Gastroesophageal sphincter (tissue), 4 donors: Measurements from ENCODE around the gene TLL1. TPM values are rescaled to one million over a fixed set of nuclear protein-coding genes. Genes with fewer than 3 reads are reported as not detected.

Experiments
- ATAC-seq: fragments of 150-250 bp; one replicate; pipeline ENCODE4 v1.9.1; 2016; ENCODE audit warnings: mild to moderate bottlenecking, moderate library complexity
- H3K27ac ChIP-seq, 4 donors: fragments of 200-600 bp; sonication (generic) in 3 of 4; 1 replicate in 3 of 4; 2 replicates in 1 of 4; pipeline ENCODE4 v1.5.1; 2016 to 2019
- H3K27me3 ChIP-seq: fragments of 200-600 bp; sonication (generic); one replicate; pipeline ENCODE4 v1.5.1; 2019
- H3K36me3 ChIP-seq, 2 donors: fragments of 200-600 bp; sonication (generic); one replicate each; pipeline ENCODE4 v1.5.1; 2019; ENCODE audit warnings: control low read depth in 1 of 2
- H3K4me1 ChIP-seq, 3 donors: fragments of 200-600 bp; sonication (generic); 1 replicate in 2 of 3; 2 replicates in 1 of 3; pipeline ENCODE4 v1.5.1; 2016 to 2019; ENCODE audit warnings: control low read depth in 2 of 3
- H3K4me3 ChIP-seq, 2 donors: fragments of 200-600 bp; sonication (generic); one replicate each; pipeline ENCODE4 v1.5.1; 2019; ENCODE audit warnings: mild to moderate bottlenecking in 1 of 2, moderate library complexity in 1 of 2
- H3K9me3 ChIP-seq, 3 donors: fragments of 200-600 bp; sonication (generic); one replicate each; pipeline ENCODE4 v1.5.1; 2017 to 2019; ENCODE audit warnings: control low read depth in 2 of 3
- CTCF ChIP-seq, 4 experiments: fragments of 200-600 bp in 2 of 4; fragments of 450-650 bp in 2 of 4; sonication (generic) in 1 of 4; IDR thresholded peaks; one replicate each; pipeline ENCODE4 v1.5.1; 2017 to 2019; ENCODE audit warnings: antibody characterized with exemption in 4 of 4, mild to moderate bottlenecking in 2 of 4, moderate library complexity in 2 of 4
- EP300 ChIP-seq: sonication (generic); formaldehyde crosslinking; IDR thresholded peaks from one replicate; pipeline ENCODE4 v1.6.1; 2017; ENCODE audit warnings: antibody characterized with exemption, mild to moderate bottlenecking
- POLR2A ChIP-seq, 2 donors: fragments of 450-650 bp; IDR thresholded peaks; one replicate each; pipeline ENCODE4 v1.6.1; 2017; ENCODE audit warnings: antibody characterized with exemption in 2 of 2, mild to moderate bottlenecking in 2 of 2, moderate library complexity in 1 of 2
- POLR2AphosphoS5 ChIP-seq: sonication (generic); formaldehyde crosslinking; IDR thresholded peaks from one replicate; pipeline ENCODE4 v1.6.1; 2017; ENCODE audit warnings: antibody characterized with exemption
- WGBS, 2 donors: methylation state at CpG; one replicate each; pipeline ENCODE4 v1.1.5; 2018; ENCODE audit warnings: low coverage in 1 of 2; 5-methylcytosine and 5-hydroxymethylcytosine counted together
- total RNA-seq, 4 donors: library from RNA; depleted of rRNA; stranded (reverse); fragments of >200 nt; gene quantifications; one replicate each; pipeline ENCODE4 v1.1.0, GENCODE V29; 2016

Gene TLL1
- total RNA-seq, 4 donors from 2014 or later = 7.0 to 9.3 (median 8.6) TPM

- no peak overlapping the region for H3K4me3 ChIP-seq
- ATAC-seq = no peak
- H3K27me3 ChIP-seq = no peaks in the 10 kb centered on the region
- TF ChIP-seq EP300 (no peak), POLR2AphosphoS5 (no peak), POLR2A (IDR thresholded peaks at IDR 0.05) (no peak), CTCF (IDR thresholded peaks at IDR 0.05) (no peak)
- H3K27ac ChIP-seq = no peak overlapping the region
- no peaks in the 10 kb centered on the region for H3K4me1 ChIP-seq
- no peaks in the 10 kb centered on the region for H3K36me3 ChIP-seq
- no peaks in the 10 kb centered on the region for H3K9me3 ChIP-seq
Measured at GRCh38 chr4:165855191-165855590, 17.8 kb upstream of the TLL1 start.

GRCh38 chr4:165861363-165861762 is 11.7 kb upstream of the TLL1 start:
- Histone ChIP-seq H3K4me1 (no peaks in the 10 kb centered on the region), H3K27ac (no peak overlapping the region), H3K36me3 (no peaks in the 10 kb centered on the region), H3K27me3 (no peaks in the 10 kb centered on the region), H3K9me3 (no peaks in the 10 kb centered on the region), H3K4me3 (no peak overlapping the region)
- TF ChIP-seq POLR2AphosphoS5 (no peak), CTCF (IDR thresholded peaks at IDR 0.05) (no peak), EP300 (no peak), POLR2A (IDR thresholded peaks at IDR 0.05) (no peak)
- 83 to 100% methylated on average over 1 of the region's 1 CpG for WGBS, 2 donors
- no peak for ATAC-seq

GRCh38 chr4:165864271-165864670 is 8.8 kb upstream of the TLL1 start:
- no peak for ATAC-seq
- no peaks in the 10 kb centered on the region for H3K4me1 ChIP-seq
- no peaks in the 10 kb centered on the region for H3K27me3 ChIP-seq
- no peaks in the 10 kb centered on the region for H3K36me3 ChIP-seq
- H3K4me3 ChIP-seq = no peak overlapping the region
- H3K9me3 ChIP-seq = no peaks in the 10 kb centered on the region
- 65 to 85% methylated on average over 2 to 3 of the region's 3 CpGs for WGBS, 2 donors
- no peak overlapping the region for H3K27ac ChIP-seq
- TF ChIP-seq POLR2AphosphoS5 (no peak), POLR2A (IDR thresholded peaks at IDR 0.05) (no peak), CTCF (IDR thresholded peaks at IDR 0.05) (no peak), EP300 (no peak)

- TF ChIP-seq POLR2A (IDR thresholded peaks at IDR 0.05) = no peak
- TF ChIP-seq POLR2AphosphoS5 = no peak
- no peak for TF ChIP-seq CTCF (IDR thresholded peaks at IDR 0.05)
- TF ChIP-seq EP300 = no peak
- no peak overlapping the region for H3K27ac ChIP-seq
- H3K4me1 ChIP-seq = no peaks in the 10 kb centered on the region
- H3K4me3 ChIP-seq = no peak overlapping the region
- H3K9me3 ChIP-seq = no peaks in the 10 kb centered on the region
- 80% methylated on average over 4 to 7 of the region's 7 CpGs for WGBS, 2 donors
- H3K27me3 ChIP-seq = no peaks in the 10 kb centered on the region
- no peak for ATAC-seq
- no peaks in the 10 kb centered on the region for H3K36me3 ChIP-seq
Measured at GRCh38 chr4:165866019-165866650, 6.9 kb upstream of the TLL1 start.

- Histone ChIP-seq H3K27ac (no peak overlapping the region), H3K36me3 (no peaks in the 10 kb centered on the region), H3K27me3 (no peaks in the 10 kb centered on the region), H3K9me3 (no peaks in the 10 kb centered on the region), H3K4me1 (peaks cover 0 to 11% (median 0%) of the 10 kb centered on the region in 3 donors), H3K4me3 (no peak overlapping the region)
- no peak for ATAC-seq
- no peak for TF ChIP-seq EP300
- no peak for TF ChIP-seq CTCF (IDR thresholded peaks at IDR 0.05)
- no peak for TF ChIP-seq POLR2AphosphoS5
- TF ChIP-seq POLR2A (IDR thresholded peaks at IDR 0.05) = no peak
Measured at GRCh38 chr4:165867961-165868360, 5.1 kb upstream of the TLL1 start.
